IPS DF 4.7 (cell line): ENCODE data around the gene ITGB7.

Experiments
- DNase-seq: peaks from one replicate; pipeline ENCODE4 v3.0.0-alpha.2; 2013; ENCODE audit warnings: low spot score; ENCODE audit errors: extremely low read depth

The ITGB7 gene, protein sequence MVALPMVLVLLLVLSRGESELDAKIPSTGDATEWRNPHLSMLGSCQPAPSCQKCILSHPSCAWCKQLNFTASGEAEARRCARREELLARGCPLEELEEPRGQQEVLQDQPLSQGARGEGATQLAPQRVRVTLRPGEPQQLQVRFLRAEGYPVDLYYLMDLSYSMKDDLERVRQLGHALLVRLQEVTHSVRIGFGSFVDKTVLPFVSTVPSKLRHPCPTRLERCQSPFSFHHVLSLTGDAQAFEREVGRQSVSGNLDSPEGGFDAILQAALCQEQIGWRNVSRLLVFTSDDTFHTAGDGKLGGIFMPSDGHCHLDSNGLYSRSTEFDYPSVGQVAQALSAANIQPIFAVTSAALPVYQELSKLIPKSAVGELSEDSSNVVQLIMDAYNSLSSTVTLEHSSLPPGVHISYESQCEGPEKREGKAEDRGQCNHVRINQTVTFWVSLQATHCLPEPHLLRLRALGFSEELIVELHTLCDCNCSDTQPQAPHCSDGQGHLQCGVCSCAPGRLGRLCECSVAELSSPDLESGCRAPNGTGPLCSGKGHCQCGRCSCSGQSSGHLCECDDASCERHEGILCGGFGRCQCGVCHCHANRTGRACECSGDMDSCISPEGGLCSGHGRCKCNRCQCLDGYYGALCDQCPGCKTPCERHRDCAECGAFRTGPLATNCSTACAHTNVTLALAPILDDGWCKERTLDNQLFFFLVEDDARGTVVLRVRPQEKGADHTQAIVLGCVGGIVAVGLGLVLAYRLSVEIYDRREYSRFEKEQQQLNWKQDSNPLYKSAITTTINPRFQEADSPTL

DNA sequence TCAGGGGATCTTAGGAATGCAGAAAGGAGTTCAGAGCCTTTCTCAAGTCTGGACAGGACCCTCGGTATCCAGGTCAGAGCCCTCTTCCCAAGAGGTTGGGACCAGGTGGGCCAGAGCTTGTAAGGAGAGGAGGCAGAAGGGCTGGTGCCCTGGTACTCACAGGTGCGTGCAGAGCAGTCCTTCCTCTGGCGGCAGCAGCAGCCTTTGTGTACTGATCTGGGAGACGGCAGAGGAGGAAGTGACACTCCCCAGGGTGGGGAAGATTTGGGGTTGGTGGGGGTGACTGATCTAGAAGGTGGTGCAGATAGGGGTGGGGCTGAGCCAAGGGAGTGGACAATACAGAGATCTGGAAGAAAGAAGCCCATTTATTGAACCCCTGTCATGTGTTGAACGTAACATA is at the start of gene ITGB7:
Gene ITGB7, minus strand, starts transcription at position 210 of the 400 bp plus-strand sequence. CDS start 6,808 bp downstream, outside the sequence.
- no peak for DNase-seq

DNA sequence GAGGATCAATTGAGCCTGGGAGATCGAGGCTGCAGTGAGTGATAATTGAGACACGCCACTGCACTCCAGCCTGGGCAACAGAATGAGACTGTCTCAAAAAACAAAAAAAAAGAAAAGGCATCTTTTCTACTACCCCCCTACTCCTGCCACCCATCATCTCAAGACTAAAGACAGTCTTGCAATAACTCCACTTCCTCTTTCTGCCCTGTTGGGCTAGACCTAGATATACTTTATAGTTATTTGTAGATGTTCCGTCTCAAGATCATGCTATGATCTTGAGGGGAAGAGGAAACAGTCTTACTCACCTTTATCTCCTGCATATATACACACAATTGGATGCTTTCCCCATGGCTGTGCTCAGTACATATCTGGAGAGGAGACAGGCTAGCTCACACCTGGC is 48.9 kb upstream of the ITGB7 start:
- DNase-seq, result no peak

DNA sequence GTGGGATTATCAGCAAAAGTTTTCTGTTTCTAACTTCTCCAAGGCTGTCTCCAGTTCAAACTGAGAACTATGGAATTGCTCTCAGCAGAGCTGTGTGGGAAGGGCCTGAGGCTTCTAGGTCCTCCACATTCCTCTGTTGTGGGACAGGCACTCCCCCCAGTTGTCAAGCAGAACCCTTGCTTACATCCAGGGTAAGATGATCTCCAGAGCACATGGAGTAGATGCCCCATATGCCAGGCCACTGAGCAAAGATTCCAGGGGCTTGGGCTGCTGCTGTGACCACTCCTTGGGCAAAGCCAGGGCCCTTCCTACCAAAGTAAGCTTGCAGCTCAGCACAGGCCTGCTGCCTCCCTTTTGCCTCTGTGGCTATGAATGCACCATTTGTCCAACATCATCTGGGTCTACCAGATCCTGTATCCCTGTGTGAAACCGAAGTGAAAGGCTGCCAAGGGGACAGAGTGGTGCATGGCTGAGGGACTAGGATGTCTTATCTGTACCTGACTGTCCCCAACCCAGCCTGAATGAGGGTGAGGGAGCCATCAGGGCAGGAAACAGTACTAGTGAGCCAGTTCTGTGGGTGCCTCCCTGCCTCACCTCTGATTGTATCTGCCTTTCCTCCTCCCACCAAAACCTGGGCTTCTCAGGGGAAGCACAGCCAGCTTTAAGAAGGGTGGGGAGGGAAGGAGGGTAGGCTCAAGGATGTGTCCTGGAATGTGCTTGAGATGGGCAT is 47.9 kb upstream of the ITGB7 start:
- no peak for DNase-seq

DNA sequence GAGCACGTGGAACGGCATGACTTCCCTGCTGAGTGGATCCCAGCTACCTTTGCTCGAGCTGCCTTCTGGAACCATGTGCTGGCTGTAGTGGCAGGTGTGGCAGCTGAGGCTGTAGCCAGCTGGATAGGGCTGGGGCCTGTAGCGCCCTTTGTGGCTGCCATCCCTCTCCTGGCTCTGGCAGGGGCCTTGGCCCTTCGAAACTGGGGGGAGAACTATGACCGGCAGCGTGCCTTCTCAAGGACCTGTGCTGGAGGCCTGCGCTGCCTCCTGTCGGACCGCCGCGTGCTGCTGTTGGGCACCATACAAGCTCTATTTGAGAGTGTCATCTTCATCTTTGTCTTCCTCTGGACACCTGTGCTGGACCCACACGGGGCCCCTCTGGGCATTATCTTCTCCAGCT is 46.2 kb upstream of the ITGB7 start:
- DNase-seq, result no peak

DNA sequence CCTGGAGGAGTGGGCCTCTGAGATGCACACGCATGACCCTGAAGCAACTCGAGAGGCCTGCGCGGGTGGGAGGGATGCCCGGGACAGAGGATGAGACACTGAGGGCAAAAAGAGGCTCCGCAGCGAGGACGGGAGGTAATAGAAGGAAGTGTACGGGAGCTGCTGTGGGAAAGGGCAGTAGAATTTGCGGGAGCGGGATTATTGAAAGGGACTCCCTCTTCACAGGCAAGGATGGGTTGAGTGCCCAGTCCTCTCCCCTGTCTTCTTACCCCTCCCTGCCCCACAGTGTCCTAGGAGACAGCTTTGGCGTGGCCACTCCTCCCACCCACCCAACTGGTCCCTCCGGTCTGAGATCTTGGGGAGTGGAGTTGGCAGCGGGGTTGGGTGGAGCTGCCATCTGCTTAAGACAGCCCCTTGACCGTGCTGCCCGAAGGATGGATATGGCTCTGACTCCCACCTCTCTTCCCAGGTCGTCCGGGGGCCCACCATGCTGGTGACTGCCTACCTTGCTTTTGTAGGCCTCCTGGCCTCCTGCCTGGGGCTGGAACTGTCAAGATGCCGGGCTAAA is 45.4 kb upstream of the ITGB7 start:
- no peak for DNase-seq

DNA sequence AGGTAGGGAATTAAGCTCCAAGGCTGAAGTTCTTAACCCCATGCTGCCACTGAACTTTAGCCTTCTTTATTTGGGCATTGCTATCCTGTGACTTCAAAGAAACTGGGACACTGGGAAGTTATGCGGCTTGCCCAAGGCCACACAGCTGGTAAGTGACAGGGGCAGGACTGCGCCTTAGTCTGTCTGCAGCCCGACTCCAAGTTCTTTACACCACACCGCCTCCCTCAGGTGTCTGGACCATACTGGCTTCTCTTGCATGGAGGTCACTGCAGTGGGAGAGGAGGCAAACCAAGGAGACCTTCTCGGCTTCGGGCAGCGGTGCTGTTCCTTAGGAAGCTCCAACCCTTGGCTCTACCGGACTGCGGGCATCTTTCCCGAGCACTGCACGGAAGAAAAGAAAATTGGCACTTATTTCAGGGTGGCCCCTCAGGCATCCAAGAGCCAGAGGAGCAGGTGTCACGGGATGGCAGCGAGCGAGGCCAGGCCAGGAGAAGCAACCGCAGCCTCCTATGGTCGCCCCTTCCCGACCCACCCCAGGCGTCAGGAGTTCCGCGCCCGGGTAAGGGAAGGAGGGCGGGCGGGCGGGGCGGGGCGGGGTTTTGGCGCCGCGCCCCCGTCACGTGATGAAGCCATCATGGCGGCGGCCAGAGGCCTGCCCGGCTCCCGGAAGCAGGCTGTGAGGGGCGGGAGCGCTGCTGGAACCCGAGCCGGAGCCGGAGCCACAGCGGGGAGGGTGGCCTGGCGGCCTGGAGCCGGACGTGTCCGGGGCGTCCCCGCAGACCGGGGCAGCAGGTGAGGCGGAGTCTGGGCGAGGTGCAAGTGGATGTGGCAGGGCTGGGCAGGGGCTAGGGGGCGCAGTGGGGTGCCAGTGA is 44.7 kb upstream of the ITGB7 start:
- no peak for DNase-seq

DNA sequence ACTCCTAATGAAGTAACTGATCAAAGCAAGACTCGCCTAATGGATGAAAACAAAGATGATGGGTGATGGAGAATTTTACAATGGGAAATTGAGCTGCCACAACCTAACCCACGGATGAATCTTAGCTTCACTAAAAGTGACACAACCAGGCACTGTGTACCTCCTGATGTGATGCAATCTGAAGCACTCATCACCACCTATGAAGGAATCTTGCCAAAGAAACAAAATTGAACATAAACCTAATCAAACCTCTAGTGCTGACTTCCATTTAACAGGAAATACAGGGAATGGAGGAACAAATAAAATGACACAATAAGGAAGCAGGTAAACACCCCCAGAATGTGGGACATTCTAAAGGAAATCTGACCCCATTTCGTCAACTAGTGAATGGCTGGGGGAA is 38.2 kb upstream of the ITGB7 start:
- no peak for DNase-seq

DNA sequence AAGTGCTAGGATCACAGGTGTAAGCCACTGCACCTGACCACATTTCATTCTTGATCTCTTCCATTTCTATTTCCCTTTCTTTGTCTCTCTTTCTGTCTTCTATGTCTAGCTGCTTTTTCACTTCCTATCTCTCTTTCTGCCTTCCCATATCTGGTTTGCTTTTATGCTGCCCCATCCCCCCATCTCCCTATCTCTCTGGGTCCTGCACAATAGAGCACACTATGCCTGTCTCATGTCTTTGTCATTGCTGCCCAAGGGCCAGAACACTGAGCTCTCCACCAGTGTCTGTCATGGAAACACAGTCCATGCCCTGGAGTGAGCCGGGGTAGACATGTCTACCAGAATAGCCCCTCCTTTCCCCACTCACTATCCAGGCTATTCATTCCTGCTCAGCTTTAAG is 37.3 kb upstream of the ITGB7 start:
- DNase-seq, result no peak

DNA sequence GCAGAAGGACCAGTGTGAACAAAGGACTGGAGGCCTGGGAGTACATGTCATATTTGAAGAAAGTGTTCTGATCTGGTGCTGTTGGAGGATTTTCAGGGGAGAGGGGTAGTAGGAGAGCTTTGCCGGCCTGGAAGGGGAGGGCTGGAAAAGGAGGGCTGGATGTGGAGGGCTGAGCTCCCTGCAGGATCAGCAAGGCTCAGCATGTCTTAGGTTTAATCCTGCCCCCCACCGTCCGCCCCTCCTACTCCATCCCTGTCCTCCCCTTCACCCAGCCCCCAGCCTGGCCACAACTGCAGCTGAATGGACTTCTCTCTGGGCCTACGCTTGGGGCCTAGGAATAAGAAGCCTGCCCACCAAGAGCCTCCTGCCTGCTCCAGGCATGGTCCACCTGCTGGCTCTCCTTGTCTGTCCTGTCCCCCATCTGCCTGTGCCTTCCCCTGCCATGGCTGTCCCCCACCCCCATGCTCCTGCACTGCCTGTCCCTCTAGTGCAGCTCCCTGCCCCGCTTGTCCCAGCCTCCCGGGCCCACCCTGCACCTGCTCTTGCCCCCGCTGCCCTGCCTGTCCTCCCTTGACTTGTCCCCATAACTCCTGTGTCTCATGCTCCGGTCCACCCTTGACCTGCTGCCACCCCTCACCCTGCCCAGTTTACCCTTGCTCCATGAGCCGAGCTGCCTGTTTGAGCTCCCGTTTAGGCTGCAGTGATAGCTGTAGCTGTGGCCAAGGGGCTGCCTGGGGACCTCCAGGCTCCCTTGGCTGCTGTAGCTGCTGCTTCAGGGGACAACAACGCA is 34.8 kb upstream of the ITGB7 start:
- DNase-seq, result no peak

DNA sequence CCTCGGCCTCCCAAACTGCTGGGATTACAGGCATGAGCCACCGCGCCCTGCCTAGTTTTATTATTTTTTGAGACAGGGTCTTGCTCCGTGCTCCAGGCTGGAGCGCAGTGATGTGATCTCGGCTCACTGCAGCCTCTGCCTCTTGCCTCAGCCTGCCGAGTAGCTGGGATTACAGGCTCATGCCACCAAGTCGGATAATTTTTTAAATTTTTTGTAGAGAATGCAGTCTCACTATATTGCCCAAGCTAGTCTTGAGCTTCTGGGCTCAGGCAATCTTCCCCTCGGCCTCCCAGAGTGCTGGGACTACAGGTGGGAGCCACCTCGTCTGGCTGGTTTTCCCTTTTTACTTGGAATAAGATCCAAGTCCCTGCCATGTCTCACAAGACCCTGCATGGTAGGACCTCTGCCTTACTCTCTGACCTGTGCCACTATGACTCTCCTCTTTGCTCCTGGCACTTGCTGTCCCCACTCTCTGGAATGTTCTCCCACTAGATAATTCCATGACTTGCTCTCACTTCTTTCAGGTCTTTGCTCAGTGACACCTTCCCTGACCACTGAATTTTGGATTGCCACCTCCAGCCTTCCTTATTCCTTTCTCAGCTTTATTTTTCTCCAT is 32.7 kb upstream of the ITGB7 start:
- no peak for DNase-seq

DNA sequence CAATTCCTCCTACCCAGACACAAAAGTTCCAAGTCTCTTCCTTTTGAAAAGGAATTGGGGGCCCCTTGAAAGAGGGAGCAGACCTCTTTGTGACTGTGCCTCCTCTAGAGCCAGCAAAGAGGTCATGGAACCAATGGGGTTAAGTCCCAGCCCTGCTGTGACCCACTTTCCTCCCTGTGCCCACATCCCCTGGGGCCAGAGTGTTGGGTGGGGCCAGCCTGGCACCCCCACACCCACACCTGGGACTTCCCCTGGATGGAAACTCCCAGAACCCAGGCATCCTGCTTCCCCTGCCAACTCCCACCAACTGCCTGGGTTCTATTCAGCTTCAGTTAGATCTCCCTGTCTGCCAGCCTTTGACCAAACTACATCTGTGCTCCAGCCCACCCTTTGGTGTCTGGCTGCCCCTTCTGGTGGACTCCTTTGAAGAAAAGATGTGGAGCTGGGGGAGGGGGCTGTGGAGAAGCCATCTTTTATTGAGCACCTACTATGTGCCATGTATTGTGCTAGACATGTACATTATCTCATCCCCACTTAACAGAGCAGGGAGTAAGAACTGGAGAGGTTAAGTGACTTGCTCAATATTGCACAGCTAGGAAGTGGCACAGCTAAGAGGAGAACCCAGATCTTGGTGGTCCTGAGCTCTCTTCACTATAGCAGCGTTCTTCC is 29.5 kb upstream of the ITGB7 start:
- no peak for DNase-seq

DNA sequence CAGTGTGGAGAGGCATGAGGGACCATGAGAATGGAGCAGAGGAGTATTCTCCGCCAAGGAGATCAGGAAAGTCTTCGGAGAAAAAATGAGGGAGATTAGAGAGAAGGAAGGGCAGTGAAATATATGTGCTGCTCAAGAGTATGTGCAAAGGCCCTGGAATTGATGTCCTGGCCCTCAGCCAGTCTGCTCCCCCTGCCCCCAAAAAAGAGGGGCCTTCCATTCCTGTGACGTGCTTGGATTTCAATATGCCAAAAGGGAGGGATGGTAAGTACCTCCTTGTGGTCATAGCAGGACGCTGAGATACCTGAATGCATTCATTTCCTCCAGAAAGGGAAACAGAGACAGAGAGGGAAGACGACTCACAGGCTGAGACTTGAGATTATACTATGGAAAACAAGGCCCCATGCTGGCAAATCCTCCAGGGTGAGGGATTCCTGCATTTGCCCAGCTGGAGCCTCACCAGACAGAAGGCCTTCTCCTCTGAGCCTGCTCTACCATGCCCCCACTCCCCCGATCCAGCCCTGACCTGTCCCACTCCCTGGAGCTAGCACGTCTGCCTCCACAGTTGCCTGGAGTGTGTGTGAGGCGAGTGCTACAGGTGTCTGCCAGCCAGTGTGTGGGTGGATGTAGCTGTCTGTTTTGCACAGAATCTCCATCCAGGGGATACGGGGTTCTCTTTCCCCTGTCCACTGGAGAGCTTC is 28.8 kb upstream of the ITGB7 start:
- DNase-seq, result no peak

DNA sequence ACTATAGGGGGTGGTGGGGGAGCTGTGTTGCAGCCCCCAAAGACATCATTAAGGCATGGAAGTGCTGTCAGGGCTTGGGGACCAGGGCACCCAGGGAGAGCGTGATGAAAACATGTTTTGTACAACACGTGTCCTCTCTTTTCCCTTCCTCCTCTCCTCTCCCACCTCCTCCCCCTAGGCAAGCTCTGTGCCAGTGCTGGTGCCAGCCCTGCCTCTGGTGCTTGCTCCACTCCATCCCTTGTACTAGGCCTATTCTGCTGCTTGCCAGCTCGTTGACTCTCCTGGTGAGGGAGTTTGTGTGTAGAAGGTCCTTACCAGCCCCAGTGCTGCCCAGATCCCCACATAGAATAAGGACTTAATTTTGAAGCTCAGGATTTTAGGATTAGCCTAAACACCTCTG is 28.1 kb upstream of the ITGB7 start:
- DNase-seq, result no peak

DNA sequence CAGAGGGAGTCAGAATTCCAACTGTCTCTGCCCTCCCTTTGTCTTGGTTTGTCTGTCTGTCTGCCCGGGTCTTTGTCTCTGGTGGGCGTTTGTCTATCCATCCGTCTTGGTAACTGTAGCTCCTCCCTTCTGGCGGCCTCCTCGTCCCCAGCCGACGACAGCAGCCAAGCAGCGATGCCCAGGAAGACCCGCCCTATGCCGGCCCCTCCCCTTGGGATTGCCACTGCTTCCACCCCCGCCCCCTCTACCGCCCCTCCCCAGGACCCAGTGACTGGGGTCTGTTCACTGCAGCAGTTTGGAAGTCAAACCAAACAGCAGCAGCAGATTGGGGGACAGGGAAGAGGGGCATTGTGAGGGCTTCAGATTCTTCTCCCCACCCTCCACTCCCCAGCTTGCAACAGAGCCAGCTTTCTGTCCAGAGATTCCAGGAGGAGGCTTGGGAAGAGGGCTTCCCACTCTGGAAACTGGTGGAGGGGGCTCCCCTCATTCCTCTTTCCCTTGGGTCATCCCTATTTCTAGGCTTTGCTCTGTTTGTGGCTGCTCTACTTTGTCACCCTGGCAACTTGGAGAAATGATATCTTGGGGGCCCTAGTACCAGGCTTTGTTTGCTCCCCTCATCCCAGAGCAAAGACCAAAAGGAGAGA is 27.3 kb upstream of the ITGB7 start:
- DNase-seq, result no peak

DNA sequence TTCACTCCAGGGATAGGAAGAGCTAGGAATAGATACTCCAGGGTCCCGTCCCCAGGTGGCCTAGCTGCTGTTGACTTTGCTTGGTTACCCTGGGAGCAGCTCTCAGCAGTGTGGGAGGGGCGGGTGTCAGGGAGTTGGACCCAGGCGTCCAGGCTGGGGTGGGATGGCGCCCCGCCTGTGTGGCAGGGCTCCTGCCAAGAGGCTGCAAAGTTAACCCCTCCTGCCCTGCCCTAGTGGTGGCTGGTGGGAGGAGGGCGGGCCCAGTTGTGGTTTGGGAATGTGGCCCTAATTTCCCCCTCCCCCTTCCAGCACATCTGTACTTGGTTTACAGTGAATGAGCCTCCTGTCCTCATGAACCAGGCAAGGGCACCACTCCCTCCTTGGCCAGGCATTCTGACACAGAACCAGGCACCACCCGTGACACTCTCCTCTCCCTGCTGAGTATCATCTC is 26.6 kb upstream of the ITGB7 start:
- DNase-seq, result no peak

DNA sequence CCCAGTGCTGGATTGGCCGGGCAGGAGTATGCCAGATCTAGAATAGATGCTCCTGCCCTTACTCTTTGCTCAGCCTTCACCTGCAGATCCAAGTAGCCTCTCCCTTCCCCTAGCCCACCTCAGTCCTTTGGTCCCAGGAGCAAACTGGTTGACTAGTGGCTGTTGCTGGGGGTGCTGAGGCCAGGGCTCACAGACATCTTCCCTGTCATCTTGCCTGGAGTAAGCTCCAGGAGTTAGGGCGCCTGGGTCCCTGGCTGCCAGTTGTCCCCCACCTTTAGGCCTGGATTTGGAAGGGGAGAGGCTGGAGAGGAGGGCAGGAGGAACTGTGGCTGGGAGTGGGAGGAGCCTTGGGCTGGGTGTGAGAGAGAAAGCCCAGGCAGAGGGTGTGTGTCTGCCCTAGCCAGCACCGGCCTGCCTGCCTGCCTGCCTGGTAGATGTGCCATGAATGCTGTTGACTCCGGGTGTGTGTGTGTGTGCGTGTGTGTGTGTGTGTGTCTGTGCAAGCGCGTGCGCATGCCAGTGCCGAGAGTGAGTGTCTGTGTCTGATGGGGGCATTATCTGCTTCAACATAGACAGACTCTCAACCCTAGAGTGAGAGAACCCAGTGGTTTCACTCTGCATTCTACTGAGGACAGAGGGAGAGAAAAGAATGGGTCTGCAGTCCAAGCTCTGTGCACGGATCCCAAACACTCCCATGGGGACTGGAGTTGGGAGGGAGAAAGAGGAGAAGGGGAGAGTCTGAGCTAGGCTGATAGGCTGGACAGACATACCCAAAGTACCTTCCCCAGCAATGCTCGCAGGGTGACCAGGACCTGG is 25.8 kb upstream of the ITGB7 start:
- no peak for DNase-seq
